ENCODE measurements around the gene CCNB1IP1. TPM values are rescaled to one million over a fixed set of nuclear protein-coding genes. Genes with fewer than 3 reads are reported as not detected.

CCNB1IP1 gene
- polyA plus RNA-seq, 1 donor, result 67.7 TPM

DNA sequence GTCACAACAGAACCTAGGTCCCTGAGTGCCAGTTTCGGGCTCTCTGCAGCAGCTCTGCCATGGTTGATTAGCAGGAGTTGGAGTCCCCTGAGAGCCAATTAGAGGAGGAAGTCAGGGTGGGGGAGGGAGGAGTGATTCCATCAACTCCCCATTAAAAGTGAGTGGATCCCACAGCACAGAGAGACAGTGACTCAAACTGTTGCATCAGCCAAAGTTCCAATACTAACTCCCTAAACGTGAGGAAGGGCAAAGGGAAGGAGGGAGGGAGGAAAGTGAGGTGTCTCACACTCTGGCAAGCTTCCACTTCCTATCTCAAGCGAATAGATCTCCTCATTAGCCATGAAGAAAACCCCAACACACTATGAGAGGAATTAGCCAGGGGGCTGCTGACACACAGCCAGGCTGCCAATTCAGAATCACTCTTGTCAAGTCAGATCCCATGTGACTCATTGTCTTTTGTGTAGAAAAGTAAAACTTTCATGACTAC, 70.4 kb downstream of the CCNB1IP1 start:
- Histone ChIP-seq H3K27me3 (ENCODE audit: control insufficient read depth, insufficient read depth, low read length) (no peaks in the 10 kb centered on the region), H3K9me3 (ENCODE audit: control insufficient read depth, low read depth, low read length) (no peaks in the 10 kb centered on the region), H3K4me1 (ENCODE audit: control insufficient read depth, insufficient read depth, low read length) (no peaks in the 10 kb centered on the region), H3K36me3 (ENCODE audit: control insufficient read depth, insufficient read depth, low read length) (no peaks in the 10 kb centered on the region), H3K27ac (ENCODE audit: low read length) (no peak overlapping the region), H3K4me3 (ENCODE audit: low read length) (no peak overlapping the region)
- no peak for DNase-seq
- 60% methylated on average over 1 of the region's 3 CpGs for WGBS (ENCODE audit: insufficient coverage, low lambda C conversion rate)

Other genes starting within 250 kb of the CCNB1IP1 start
- gene OR4K17, start 222.5 kb downstream of the CCNB1IP1 start, polyA plus RNA-seq, result not detected
- not detected for gene OR4N5, start 194.5 kb downstream of the CCNB1IP1 start, polyA plus RNA-seq
- gene OR11G2, start 142.4 kb downstream of the CCNB1IP1 start, polyA plus RNA-seq, result not detected
- gene OR11H6, start 109.6 kb downstream of the CCNB1IP1 start, polyA plus RNA-seq, result not detected
- gene OR11H7, start 104.3 kb downstream of the CCNB1IP1 start, polyA plus RNA-seq, result 0.34 TPM
- not detected for gene OR11H4, start 94.0 kb downstream of the CCNB1IP1 start, polyA plus RNA-seq
- 14.2 TPM for gene TTC5, start 27.3 kb downstream of the CCNB1IP1 start, polyA plus RNA-seq
- 30.9 TPM for gene PARP2, start 10.4 kb upstream of the CCNB1IP1 start, polyA plus RNA-seq
- 98.8 TPM for gene TEP1, start 80.2 kb upstream of the CCNB1IP1 start, polyA plus RNA-seq
- gene KLHL33, start 102.9 kb upstream of the CCNB1IP1 start, polyA plus RNA-seq, result 0.64 TPM
- gene OSGEP, start 121.5 kb upstream of the CCNB1IP1 start, polyA plus RNA-seq, result 63.2 TPM
- gene APEX1, start 121.9 kb upstream of the CCNB1IP1 start, polyA plus RNA-seq, result 218 TPM
- gene PIP4P1, start 128.2 kb upstream of the CCNB1IP1 start, polyA plus RNA-seq, result 44.0 TPM
- gene PNP, start 136.1 kb upstream of the CCNB1IP1 start, polyA plus RNA-seq, result 215 TPM
- gene RNASE10, start 172.3 kb upstream of the CCNB1IP1 start, polyA plus RNA-seq, result 1.0 TPM
- not detected for gene RNASE9, start 227.8 kb upstream of the CCNB1IP1 start, polyA plus RNA-seq